ENCODE results near the gene RNF130.

The RNF130 gene

DNA sequence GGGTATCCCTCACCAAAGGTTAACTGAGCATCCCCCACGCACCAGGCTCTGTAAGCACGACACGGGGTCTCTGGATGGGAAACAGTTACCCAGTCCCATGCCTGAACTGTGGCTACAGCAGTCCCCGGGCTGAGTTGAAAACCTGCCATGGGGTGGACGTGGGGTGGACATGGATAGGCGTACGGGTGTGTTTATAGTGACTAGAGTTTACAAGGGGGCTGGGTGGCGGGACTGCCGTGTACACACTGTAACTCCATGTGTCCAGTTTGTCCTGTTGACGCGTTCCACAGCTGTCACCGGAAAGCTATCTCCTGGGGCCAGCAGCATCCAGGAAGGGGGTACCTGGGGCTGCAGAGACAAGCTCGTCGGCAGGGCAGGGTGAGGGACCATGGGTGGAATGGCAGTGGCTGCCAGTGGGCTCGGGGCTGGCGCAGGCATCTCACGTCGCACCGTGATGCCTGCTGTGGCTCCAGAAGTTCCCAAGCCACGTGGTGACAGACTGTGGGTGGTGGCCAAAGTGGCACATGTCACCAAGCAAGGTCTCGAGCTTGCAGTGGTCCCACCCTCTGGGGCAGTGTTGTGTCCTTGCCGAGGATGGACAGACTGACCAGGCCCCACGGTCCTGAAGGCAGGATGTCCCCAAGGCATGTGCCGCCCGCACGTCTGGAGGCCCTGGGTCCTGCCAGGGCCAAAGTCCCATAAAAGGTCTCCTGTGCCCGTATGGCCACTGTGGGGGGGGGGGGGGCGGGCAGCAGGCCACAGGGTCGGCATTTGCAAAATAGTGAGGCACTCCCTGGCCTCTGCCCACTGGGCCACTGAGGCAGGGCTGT lies 29.3 kb upstream of the RNF130 start:
- TF ChIP-seq, protein P1, sequence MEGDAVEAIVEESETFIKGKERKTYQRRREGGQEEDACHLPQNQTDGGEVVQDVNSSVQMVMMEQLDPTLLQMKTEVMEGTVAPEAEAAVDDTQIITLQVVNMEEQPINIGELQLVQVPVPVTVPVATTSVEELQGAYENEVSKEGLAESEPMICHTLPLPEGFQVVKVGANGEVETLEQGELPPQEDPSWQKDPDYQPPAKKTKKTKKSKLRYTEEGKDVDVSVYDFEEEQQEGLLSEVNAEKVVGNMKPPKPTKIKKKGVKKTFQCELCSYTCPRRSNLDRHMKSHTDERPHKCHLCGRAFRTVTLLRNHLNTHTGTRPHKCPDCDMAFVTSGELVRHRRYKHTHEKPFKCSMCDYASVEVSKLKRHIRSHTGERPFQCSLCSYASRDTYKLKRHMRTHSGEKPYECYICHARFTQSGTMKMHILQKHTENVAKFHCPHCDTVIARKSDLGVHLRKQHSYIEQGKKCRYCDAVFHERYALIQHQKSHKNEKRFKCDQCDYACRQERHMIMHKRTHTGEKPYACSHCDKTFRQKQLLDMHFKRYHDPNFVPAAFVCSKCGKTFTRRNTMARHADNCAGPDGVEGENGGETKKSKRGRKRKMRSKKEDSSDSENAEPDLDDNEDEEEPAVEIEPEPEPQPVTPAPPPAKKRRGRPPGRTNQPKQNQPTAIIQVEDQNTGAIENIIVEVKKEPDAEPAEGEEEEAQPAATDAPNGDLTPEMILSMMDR (conservative IDR thresholded peaks at IDR 0.05; ENCODE audit: low read length), result no peak
- H3K4me3 ChIP-seq (ENCODE audit: low read length), result no peak overlapping the region
- no peak for DNase-seq (ENCODE audit: low read depth)

DNA sequence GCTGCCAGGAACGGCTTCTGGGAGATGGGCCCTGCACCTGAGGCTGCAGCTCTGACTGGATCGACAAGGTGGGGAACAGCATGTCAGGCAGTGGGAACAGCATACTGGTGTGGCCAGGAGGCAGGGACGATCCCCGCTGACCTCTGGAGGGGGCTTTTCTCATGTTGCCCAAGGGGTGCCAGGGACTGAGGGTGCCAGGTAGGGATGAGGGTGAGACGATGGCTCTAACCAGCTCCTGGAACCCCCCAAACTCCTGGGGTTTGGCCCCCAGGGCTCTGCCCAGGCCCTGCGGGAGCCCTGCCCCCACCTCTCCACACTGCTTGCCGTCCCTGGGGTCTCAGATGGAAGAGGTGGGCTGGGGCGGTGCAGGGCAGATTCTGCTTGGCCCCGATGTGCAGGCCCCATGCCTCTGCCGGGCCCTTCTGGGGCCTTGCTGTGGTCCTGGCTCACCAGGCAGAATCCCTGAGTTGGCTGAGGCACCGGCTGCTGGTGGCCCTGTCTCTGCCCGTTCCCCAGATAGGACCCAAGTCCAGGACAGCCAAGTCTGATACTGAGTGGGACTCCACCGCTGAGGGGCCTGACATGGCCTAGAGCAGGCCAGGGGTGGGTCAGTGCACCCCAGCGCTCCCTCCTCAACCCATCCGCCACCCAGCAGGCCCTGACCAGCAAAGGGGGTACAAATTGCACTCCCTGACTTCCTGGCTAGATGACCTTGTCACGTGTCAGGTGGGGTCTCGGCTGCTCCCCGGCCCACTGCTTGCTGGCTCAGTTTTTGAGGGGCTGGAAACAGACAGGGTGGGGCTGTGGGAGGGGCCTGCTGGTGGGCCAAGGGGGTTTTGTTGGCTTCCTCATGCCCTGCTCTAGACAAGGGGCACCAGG lies 28.4 kb upstream of the RNF130 start:
- TF ChIP-seq, protein P1 (conservative IDR thresholded peaks at IDR 0.05; ENCODE audit: low read length), result no peak
- no peak overlapping the region for H3K4me3 ChIP-seq (ENCODE audit: low read length)
- no peak for DNase-seq (ENCODE audit: low read depth)

GRCh38 chr5:180098991-180099732 lies 27.6 kb upstream of the RNF130 start:
- H3K4me3 ChIP-seq (ENCODE audit: low read length), result no peak overlapping the region
- DNase-seq (ENCODE audit: low read depth), result no peak
- TF ChIP-seq, protein P1 (conservative IDR thresholded peaks at IDR 0.05; ENCODE audit: low read length), result no peak

DNA sequence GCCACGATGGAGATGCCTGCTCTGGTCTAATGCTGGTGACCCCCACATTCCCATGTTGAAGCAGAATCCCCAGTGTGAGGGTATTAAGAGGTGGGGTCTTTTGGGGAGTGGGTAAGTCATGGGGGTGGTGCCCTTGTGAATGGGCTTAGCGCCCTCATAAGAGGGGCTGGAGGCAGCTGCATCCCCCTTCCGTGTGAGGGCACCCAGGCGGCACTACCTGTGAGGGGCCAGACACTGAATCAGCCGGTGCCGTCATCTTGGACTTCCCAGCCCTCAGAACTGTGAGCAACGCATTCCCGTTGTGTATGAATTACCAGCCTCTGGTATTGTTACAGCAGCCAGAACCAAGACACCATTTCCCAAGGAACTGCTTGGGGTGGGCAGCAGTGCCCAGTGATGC lies 27.0 kb upstream of the RNF130 start:
- DNase-seq (ENCODE audit: low read depth), result no peak
- no peak overlapping the region for H3K4me3 ChIP-seq (ENCODE audit: low read length)
- TF ChIP-seq, protein P1 (conservative IDR thresholded peaks at IDR 0.05; ENCODE audit: low read length), result no peak

DNA sequence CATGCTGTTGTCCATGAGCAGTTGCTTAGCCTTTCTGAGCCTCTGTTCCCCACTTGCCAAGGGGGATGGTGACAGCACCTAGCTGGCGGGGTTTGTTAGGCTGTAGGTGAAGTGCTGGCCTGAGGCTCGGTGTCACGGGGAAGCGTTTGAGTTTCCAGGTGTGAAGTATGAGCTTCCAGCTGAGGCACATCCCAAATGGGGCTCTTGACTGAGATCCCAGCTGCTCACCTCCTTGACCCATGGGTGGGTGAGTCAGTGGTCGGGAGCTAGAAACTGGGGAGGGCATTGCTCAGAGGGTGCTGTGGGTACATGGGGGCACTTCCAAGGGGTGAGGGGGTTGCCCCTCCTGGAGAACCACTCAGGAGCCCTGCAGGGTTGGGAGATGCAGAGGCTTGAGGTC lies 26.4 kb upstream of the RNF130 start:
- TF ChIP-seq, protein P1 (conservative IDR thresholded peaks at IDR 0.05; ENCODE audit: low read length), result no peak
- H3K4me3 ChIP-seq (ENCODE audit: low read length), result no peak overlapping the region
- DNase-seq (ENCODE audit: low read depth), result no peak

DNA sequence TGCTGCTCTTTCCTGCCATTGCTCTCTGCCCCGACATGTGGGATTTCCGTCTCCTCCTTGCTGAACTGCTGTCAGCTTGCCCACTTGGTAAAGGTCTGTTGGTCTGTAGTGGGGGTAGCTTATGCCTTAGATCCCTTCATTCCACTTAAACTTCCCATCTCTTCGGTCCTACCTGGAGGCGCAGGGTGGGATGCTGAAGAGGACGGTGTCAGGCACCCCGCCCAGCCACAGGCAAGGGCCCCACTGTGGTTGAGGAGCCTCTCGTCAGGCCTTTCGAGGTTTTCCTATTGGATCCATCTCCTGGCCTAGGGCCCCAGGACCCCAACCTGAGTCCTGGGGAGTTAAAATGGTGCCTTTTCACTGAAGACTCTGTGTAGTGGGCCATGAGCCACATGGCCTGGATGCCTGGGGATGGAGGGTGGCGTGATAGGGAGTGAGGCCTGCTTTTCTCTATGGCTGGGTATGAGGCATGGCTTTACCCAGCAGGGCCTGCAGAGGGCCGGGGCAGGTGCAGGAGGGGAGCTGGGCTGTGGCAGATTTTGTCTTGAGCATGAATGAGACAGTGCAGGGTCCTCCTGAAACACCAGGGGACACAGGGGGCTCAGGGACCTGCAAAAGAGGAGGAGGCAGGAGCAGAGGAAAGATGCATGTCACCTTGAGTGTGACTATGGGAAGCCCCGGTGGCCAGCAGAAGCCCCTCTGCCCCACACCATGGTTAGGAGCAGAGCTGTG lies 25.8 kb upstream of the RNF130 start:
- DNase-seq (ENCODE audit: low read depth), result no peak
- no peak overlapping the region for H3K4me3 ChIP-seq (ENCODE audit: low read length)
- TF ChIP-seq, protein P1 (conservative IDR thresholded peaks at IDR 0.05; ENCODE audit: low read length), result no peak
